ENCODE measurements around the gene RASGRF1. TPM values are rescaled to one million over a fixed set of nuclear protein-coding genes. Genes with fewer than 3 reads are reported as not detected.

RASGRF1 gene
- total RNA-seq, 1 donor from 2014 or later, result under 0.01 TPM

DNA sequence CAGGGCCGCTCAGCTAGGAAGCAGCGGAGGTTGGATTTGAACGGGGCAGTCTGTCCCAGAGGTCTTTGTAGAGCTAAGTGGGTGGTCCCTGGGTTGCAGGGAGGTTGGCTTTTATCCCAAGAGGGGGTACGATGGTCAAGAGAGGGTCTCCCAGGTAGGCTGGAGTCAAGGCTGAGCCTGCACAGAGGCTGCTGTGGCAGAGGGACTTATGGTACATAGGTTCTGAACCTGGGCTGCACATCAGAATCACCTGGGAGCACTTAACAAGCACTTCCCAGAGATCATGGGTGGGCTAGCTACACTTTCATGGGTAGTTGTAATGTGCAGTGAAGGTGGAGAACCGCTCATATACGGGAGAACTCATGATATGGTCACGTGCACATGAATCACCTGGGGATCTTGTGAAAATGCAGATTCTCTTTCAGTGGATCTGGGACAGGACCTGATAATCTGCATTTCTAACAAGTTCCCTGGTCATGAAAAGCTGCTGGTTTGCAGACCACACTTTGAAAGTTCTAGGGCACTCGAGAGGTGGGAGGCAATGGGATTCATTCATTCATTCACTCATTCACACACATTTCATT, 2.9 kb upstream of the RASGRF1 start:
- TF ChIP-seq, protein P1, sequence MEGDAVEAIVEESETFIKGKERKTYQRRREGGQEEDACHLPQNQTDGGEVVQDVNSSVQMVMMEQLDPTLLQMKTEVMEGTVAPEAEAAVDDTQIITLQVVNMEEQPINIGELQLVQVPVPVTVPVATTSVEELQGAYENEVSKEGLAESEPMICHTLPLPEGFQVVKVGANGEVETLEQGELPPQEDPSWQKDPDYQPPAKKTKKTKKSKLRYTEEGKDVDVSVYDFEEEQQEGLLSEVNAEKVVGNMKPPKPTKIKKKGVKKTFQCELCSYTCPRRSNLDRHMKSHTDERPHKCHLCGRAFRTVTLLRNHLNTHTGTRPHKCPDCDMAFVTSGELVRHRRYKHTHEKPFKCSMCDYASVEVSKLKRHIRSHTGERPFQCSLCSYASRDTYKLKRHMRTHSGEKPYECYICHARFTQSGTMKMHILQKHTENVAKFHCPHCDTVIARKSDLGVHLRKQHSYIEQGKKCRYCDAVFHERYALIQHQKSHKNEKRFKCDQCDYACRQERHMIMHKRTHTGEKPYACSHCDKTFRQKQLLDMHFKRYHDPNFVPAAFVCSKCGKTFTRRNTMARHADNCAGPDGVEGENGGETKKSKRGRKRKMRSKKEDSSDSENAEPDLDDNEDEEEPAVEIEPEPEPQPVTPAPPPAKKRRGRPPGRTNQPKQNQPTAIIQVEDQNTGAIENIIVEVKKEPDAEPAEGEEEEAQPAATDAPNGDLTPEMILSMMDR (IDR thresholded peaks at IDR 0.05; ENCODE audit: insufficient read depth, low read length, severe bottlenecking), result no peak
- H3K36me3 ChIP-seq (ENCODE audit: control insufficient read depth, insufficient read depth, low read length), result no peaks in the 10 kb centered on the region
- peaks cover 30% of the 10 kb centered on the region for H3K27me3 ChIP-seq (ENCODE audit: control insufficient read depth, insufficient read depth, low read length)
- DNase-seq (ENCODE audit: low read depth) (no peak), FAIRE-seq (no peak)
- H3K4me3 ChIP-seq (ENCODE audit: low read depth, low read length), result no peak overlapping the region

DNA sequence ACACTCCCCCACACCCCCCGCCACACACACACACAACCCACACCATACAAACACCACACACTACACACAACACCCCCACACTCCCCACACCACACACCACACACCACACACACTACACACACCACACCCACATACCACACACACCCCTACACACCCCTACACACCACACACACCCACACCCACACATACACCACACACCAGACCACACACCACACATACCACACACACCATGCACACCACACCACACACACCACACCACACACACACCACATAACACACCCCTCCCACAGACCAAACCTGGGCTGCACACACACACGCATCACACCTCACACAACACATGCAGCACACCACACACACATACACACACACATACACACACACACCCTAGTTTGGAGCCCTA, 1.8 kb upstream of the RASGRF1 start:
- TF ChIP-seq, protein P1 (IDR thresholded peaks at IDR 0.05; ENCODE audit: insufficient read depth, low read length, severe bottlenecking), result no peak
- no peak for DNase-seq (ENCODE audit: low read depth)
- H3K36me3 ChIP-seq (ENCODE audit: control insufficient read depth, insufficient read depth, low read length), result no peaks in the 10 kb centered on the region
- peak; percentile 99 for FAIRE-seq
- peaks cover 37% of the 10 kb centered on the region for H3K27me3 ChIP-seq (ENCODE audit: control insufficient read depth, insufficient read depth, low read length)
- no peak overlapping the region for H3K4me3 ChIP-seq (ENCODE audit: low read depth, low read length)

DNA sequence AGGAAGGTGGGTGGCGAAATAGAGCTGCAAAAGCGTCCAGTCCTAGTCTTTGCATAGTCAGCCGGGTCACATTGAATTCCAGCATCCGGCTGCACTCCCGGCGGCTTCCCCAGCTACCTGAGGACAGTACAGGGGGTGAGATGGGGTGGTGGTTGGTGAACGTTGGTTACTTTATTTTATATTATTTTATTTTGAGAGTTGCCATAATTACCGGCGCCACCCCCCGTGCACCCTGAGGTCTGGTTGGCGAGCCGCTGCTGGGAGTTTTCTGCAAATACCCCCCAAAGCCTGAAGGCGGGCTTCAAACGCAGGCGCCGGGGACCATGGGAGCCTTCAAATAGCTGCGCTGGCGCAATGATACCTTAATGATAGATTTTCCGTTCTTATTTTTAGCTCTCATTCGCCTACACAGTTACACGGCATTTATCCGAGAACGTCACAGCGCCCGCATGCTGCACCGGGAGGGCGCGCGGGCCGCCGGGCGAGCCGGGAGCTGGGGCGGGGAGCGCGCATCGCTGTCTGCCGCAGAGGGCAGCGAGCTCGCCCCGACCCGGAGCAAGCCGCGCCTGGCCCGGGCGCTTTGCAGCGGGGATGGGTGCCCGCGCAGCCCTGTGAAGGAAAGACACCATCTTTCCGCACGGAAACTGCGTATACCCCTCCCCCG, 756 bp upstream of the RASGRF1 start:
- Histone ChIP-seq H3K4me3 (ENCODE audit: low read depth, low read length) (no peak overlapping the region), H3K36me3 (ENCODE audit: control insufficient read depth, insufficient read depth, low read length) (no peaks in the 10 kb centered on the region), H3K27me3 (ENCODE audit: control insufficient read depth, insufficient read depth, low read length) (peaks cover 38% of the 10 kb centered on the region)
- DNase-seq (ENCODE audit: low read depth) (no peak), FAIRE-seq (no peak)
- TF ChIP-seq, protein P1 (IDR thresholded peaks at IDR 0.05; ENCODE audit: insufficient read depth, low read length, severe bottlenecking), result no peak

DNA sequence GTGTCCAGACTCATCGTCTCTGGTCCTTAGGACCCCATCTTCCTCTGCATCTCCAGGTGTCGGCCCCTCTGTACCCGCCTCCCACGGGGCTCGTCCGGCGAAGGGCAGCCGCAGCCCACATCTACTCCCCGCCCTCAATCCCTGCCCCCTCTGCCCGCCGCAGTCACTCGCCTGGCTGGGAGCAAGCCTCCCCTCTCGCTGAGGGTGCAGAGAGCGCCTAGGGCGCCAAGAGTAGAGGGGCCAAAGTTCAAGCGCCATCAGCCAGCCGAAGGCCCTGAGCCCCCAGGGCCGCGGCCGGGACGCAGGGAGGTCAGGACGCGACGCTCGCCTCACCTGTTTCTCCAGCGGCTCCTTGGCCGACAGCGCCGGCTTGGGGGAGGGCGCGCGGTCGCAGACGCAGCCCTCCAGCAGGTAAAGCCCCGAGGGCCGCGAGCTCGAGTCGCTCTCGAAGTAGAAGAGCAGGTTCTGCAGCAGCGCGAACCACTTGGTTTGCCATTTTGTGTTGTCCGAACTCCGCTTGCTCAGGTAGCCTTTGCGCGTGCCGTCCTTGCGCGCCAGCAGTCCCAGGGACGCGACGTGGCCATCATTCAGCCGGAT, 592 bp downstream of the RASGRF1 start:
- no peak overlapping the region for H3K4me3 ChIP-seq (ENCODE audit: low read depth, low read length)
- DNase-seq (ENCODE audit: low read depth), result no peak
- no peak for FAIRE-seq

DNA sequence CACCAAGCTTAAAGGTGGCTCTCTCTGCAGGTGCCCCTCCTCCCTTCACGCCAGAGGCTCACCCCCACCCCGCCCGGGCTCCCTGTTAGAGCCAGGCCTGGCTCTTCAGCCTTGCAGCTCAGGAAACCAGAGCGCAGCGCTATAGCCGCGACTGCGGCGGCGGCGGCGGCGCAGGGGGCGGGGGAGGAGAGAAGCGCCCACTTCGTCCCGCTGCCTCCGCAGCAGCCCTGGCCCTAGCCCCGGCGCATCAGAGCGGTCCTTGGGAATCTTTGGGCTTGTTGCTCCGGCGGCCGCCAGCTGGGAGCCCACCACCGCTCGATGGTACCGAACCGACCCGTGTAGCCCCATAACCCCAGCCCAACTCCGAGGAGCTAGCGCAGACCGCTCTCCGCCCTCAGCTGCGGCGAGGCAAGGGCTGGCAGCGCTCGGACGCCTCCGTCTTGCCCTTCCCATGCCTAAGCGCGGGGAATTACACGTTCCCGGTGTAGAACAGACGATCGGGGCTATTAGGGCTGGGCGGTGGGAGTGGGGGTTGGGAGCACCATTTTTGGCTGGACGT, 1.2 kb downstream of the RASGRF1 start:
- H3K4me3 ChIP-seq (ENCODE audit: low read depth, low read length), result no peak overlapping the region
- DNase-seq (ENCODE audit: low read depth) (no peak), FAIRE-seq (no peak)
- H3K36me3 ChIP-seq (ENCODE audit: control insufficient read depth, insufficient read depth, low read length), result no peaks in the 10 kb centered on the region
- peaks cover 40% of the 10 kb centered on the region for H3K27me3 ChIP-seq (ENCODE audit: control insufficient read depth, insufficient read depth, low read length)
- TF ChIP-seq, protein P1 (IDR thresholded peaks at IDR 0.05; ENCODE audit: insufficient read depth, low read length, severe bottlenecking), result no peak

More for the DNA sequence above, 592 bp downstream of the RASGRF1 start:
- Histone ChIP-seq H3K36me3 (ENCODE audit: control insufficient read depth, insufficient read depth, low read length) (no peaks in the 10 kb centered on the region), H3K27me3 (ENCODE audit: control insufficient read depth, insufficient read depth, low read length) (peaks cover 38% of the 10 kb centered on the region)
- TF ChIP-seq, protein P1 (IDR thresholded peaks at IDR 0.05; ENCODE audit: insufficient read depth, low read length, severe bottlenecking), result no peak

Measured in bronchial epithelial cell (primary cell).